Mesenchymal stem cell (in vitro differentiated cells and primary cell): ENCODE measurements around the gene CCDC51.

Experiments
- DNase-seq: peaks from one replicate; pipeline ENCODE4 v3.0.0-alpha.2; 2013
- H2AFZ ChIP-seq: one replicate; pipeline ENCODE4 v1.6.1; 2013; ENCODE audit warnings: low read depth, mild to moderate bottlenecking, control low read depth, inconsistent platforms, low read length, moderate library complexity
- H2AK5ac ChIP-seq: 2 replicates; pipeline ENCODE4 v1.6.1; 2013; ENCODE audit warnings: low read length, moderate library complexity, mild to moderate bottlenecking, inconsistent platforms; ENCODE audit not compliant: severe bottlenecking
- H2BK120ac ChIP-seq: one replicate; pipeline ENCODE4 v1.6.1; 2013; ENCODE audit warnings: low read depth, mild to moderate bottlenecking, inconsistent platforms, low read length, moderate library complexity
- H2BK12ac ChIP-seq, 2 experiments: one replicate each; pipeline ENCODE4 v1.6.1; 2013; ENCODE audit warnings: inconsistent platforms in 2 of 2, low read length in 2 of 2, mild to moderate bottlenecking in 2 of 2, moderate library complexity in 2 of 2, control low read depth in 1 of 2
- H2BK15ac ChIP-seq: one replicate; pipeline ENCODE4 v1.6.1; 2013; ENCODE audit warnings: mild to moderate bottlenecking, low read depth, inconsistent platforms; ENCODE audit not compliant: poor library complexity, severe bottlenecking
- H2BK5ac ChIP-seq: 2 replicates; pipeline ENCODE4 v1.6.1; 2013; ENCODE audit warnings: low read depth, mild to moderate bottlenecking, low read length, control low read depth, inconsistent platforms; ENCODE audit not compliant: poor library complexity, severe bottlenecking
- H3K14ac ChIP-seq, 2 experiments: one replicate each; pipeline ENCODE4 v1.6.1; 2013; ENCODE audit warnings: inconsistent platforms in 2 of 2, low read length in 2 of 2, control low read depth in 1 of 2, mild to moderate bottlenecking in 1 of 2, moderate library complexity in 1 of 2
- H3K18ac ChIP-seq, 2 experiments: one replicate each; pipeline ENCODE4 v1.6.1; 2013; ENCODE audit warnings: inconsistent platforms in 2 of 2, low read length in 2 of 2, control low read depth in 1 of 2, low read depth in 1 of 2, mild to moderate bottlenecking in 1 of 2
- H3K23ac ChIP-seq, 2 experiments: one replicate each; pipeline ENCODE4 v1.6.1; 2013; ENCODE audit warnings: inconsistent platforms in 2 of 2, low read length in 2 of 2, mild to moderate bottlenecking in 2 of 2, moderate library complexity in 2 of 2, control low read depth in 1 of 2
- H3K27ac ChIP-seq: 2 replicates; pipeline ENCODE4 v1.5.1; 2013; ENCODE audit warnings: mild to moderate bottlenecking, moderate library complexity, low read length, control low read depth, inconsistent platforms; ENCODE audit not compliant: poor library complexity, severe bottlenecking
- H3K27me3 ChIP-seq, 2 experiments: 2 replicates each; pipeline versions ENCODE4 v1.6.1 to v1.7.0; 2013; ENCODE audit warnings: low read length in 2 of 2, mild to moderate bottlenecking in 2 of 2, moderate library complexity in 2 of 2, control low read depth in 1 of 2, inconsistent platforms in 1 of 2; ENCODE audit not compliant: control insufficient read depth in 1 of 2, insufficient read depth in 1 of 2
- H3K36me3 ChIP-seq, 2 experiments: 2 replicates each; pipeline versions ENCODE4 v1.6.1 to v1.7.0; 2013; ENCODE audit warnings: low read length in 2 of 2, control low read depth in 1 of 2, inconsistent platforms in 1 of 2, low read depth in 1 of 2, mild to moderate bottlenecking in 1 of 2; ENCODE audit not compliant: insufficient read depth in 2 of 2, control insufficient read depth in 1 of 2
- H3K4ac ChIP-seq, 2 experiments: one replicate each; pipeline ENCODE4 v1.6.1; 2013; ENCODE audit warnings: inconsistent platforms in 2 of 2, low read length in 2 of 2, mild to moderate bottlenecking in 2 of 2, moderate library complexity in 2 of 2, control low read depth in 1 of 2, low read depth in 1 of 2
- H3K4me1 ChIP-seq: 2 replicates; pipeline ENCODE4 v1.6.1; 2013; ENCODE audit warnings: low read depth, low read length, control low read depth; ENCODE audit not compliant: control insufficient read depth, insufficient read depth
- H3K4me2 ChIP-seq: 2 replicates; pipeline ENCODE4 v1.6.1; 2013; ENCODE audit warnings: low read length, mild to moderate bottlenecking, inconsistent platforms; ENCODE audit not compliant: poor library complexity, severe bottlenecking
- H3K4me3 ChIP-seq, 2 experiments: 2 replicates each; pipeline versions ENCODE4 v1.5.1 to v1.7.0; 2013; ENCODE audit warnings: low read length in 2 of 2, mild to moderate bottlenecking in 2 of 2, control low read depth in 1 of 2, low read depth in 1 of 2; ENCODE audit not compliant: insufficient read depth in 1 of 2
- H3K79me1 ChIP-seq: replicated peaks from 2 replicates; pipeline ENCODE4 v1.6.1; 2013; ENCODE audit warnings: mild to moderate bottlenecking, control low read depth, low read length, inconsistent platforms; ENCODE audit not compliant: poor library complexity, severe bottlenecking
- H3K9ac ChIP-seq: 2 replicates; pipeline ENCODE4 v1.7.0; 2013; ENCODE audit warnings: mild to moderate bottlenecking, low read length, moderate library complexity
- H3K9me3 ChIP-seq: 2 replicates; pipeline ENCODE4 v1.7.0; 2013; ENCODE audit warnings: mild to moderate bottlenecking, low read length; ENCODE audit not compliant: control insufficient read depth
- H4K8ac ChIP-seq: one replicate; pipeline ENCODE4 v1.6.1; 2013; ENCODE audit warnings: inconsistent platforms, mild to moderate bottlenecking, low read length, moderate library complexity
- H4K91ac ChIP-seq: one replicate; pipeline ENCODE4 v1.6.1; 2013; ENCODE audit warnings: mild to moderate bottlenecking, low read length, inconsistent platforms

Gene CCDC51

DNA sequence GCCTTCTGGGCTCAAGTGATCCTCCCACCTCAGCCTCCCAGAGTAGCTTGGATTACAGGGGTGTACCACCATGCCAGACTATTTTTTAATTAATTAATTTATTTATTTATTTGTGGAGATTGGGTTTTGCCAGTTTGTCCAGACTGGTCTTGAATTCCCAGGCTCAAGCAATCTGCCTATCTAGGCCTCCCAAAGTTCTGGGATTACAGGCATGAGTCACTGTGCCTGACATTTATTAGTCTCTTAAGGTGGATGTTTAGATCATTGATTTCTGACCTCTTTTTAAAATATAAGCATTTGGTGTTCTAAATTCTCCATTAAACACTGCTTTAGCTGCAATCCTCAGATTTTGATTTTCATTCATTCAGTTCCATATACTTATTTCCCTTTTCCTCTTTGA lies 52.3 kb downstream of the CCDC51 start:
- no peak for DNase-seq
- H3K4me3 ChIP-seq: no peak overlapping the region
- H3K27ac ChIP-seq: no peak overlapping the region

More for the DNA sequence above, 52.3 kb downstream of the CCDC51 start:
- H3K4ac ChIP-seq: no peak overlapping the region
- H2BK5ac ChIP-seq: no peak overlapping the region
- H2BK12ac ChIP-seq: no peak overlapping the region
- H3K79me1 ChIP-seq: no peaks in the 10 kb centered on the region
- no peaks in the 10 kb centered on the region for H3K36me3 ChIP-seq
- H4K8ac ChIP-seq: no peak overlapping the region
- H2BK120ac ChIP-seq: no peak overlapping the region
- no peaks in the 10 kb centered on the region for H3K4me1 ChIP-seq
- H3K18ac ChIP-seq: no peak overlapping the region
- H2AFZ ChIP-seq: no peak overlapping the region
- H3K9me3 ChIP-seq: peaks cover 10% of the 10 kb centered on the region
- no peak overlapping the region for H2AK5ac ChIP-seq
- peaks cover 0 to 4% of the 10 kb centered on the region in 2 experiments for H3K27me3 ChIP-seq
- H2BK15ac ChIP-seq: no peak overlapping the region
- no peak overlapping the region for H3K9ac ChIP-seq
- H4K91ac ChIP-seq: no peak overlapping the region
- no peak overlapping the region for H3K23ac ChIP-seq
- H3K4me2 ChIP-seq: no peak overlapping the region
- H3K14ac ChIP-seq: no peak overlapping the region
